ENCODE measurements around the gene PPARA. TPM values are rescaled to one million over a fixed set of nuclear protein-coding genes. Genes with fewer than 3 reads are reported as not detected.

The PPARA gene
- polyA plus RNA-seq, 1 of the 3 experiments (the other 2 are of a cell fraction): 4.5 TPM

DNA sequence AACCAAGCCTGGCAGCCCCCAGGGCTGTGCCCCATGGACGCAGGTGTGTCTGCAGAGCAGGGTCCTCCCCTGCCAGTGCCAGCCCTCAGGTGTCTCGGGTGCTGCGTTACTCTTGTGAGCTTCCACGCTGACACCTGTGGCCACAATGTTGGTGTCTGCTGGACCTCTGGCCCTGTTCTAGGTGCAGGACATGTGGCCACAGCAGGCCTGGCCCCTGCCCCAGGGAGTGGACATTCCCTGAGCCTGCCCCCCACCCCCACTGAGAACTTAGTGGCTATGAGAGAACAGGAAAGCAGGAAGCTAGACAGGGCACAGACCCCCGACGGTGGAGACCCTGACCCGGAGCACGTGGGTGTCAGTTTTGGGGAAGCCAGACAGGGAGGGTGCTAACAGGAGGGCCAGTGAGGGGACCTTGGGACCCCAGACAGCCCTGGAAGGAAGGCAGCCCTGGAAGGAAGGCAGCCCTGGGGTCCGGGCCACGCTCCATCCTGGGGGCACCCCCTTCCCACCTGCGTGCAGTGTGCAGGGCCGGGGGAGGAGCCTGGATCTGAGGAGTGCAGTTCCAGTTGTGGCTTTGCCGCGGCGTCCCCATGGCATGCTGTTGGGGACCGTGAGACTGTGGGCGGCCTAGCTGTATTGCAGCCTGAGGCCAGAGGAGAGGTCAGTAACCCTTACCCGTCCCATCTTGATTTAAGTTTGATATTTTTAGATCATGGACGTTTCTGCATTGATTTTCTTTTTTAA is 43.9 kb upstream of the PPARA start:
- Histone ChIP-seq H3K27me3 (ENCODE audit: insufficient read depth) (no peaks in the 10 kb centered on the region), H3K4me1 (ENCODE audit: control insufficient read depth in 1 of 2, insufficient read depth in 2 of 2, low read depth in 1 of 2, low read length in 1 of 2) (peaks cover 43 to 94% of the 10 kb centered on the region in 2 experiments), H3K36me3 (replicated peaks in 1 of 2; ENCODE audit: control insufficient read depth in 1 of 2, insufficient read depth in 2 of 2, low read length in 1 of 2) (peaks cover 85 to 93% of the 10 kb centered on the region in 2 experiments), H3F3A (replicated peaks; ENCODE audit: insufficient read depth) (peaks cover 93% of the 10 kb centered on the region), H3K27ac (ENCODE audit: low read depth in 2 of 2, low read length in 1 of 2) (peak overlapping the region; percentile 60 to 98), H2AFZ (ENCODE audit: low read depth) (no peak overlapping the region), H3K9me2 (no peaks in the 10 kb centered on the region), H3K4me3 (ENCODE audit: low read depth in 2 of 2, low read length in 1 of 2) (no peak overlapping the region), H3K9me3 (no peaks in the 10 kb centered on the region), H3K79me2 (ENCODE audit: insufficient read depth) (peaks cover 100% of the 10 kb centered on the region), H3K4me2 (peak overlapping the region; percentile 50; the same call in 1 of the 2 replicates), H3K9ac (peak overlapping the region; percentile 29; the same call in 1 of the 2 replicates), H4K20me1 (ENCODE audit: insufficient read depth) (peaks cover 100% of the 10 kb centered on the region)
- WGBS (ENCODE audit: low lambda C conversion rate): 71% methylated on average over 14 of the region's 19 CpGs
- TF ChIP-seq NRF1 (IDR thresholded peaks at IDR 0.05; ENCODE audit: low read depth, low read length) (no peak), POLR2AphosphoS5 (IDR thresholded peaks at IDR 0.05; ENCODE audit: low read depth, low read length) (peak; percentile 26), TCF12 (IDR thresholded peaks at IDR 0.05) (no peak), SIN3A (IDR thresholded peaks at IDR 0.05; ENCODE audit: borderline replicate concordance, low read depth, low read length) (0 out of 2 replicates have a peak, but pooled peaks have one; percentile 8), FOSL2 (IDR thresholded peaks at IDR 0.05; ENCODE audit: borderline replicate concordance, low read depth) (no peak), YY1 (IDR thresholded peaks at IDR 0.05; ENCODE audit: low read depth) (no peak), MXI1 (IDR thresholded peaks at IDR 0.05; ENCODE audit: low read depth, low read length) (0 out of 2 replicates have a peak, but pooled peaks have one; percentile 33), FOXM1 (IDR thresholded peaks at IDR 0.05; ENCODE audit: low read depth) (no peak), TAF1 (IDR thresholded peaks at IDR 0.05; ENCODE audit: borderline replicate concordance, low read depth, low read length) (no peak)
- TF ChIP-seq, protein P1, sequence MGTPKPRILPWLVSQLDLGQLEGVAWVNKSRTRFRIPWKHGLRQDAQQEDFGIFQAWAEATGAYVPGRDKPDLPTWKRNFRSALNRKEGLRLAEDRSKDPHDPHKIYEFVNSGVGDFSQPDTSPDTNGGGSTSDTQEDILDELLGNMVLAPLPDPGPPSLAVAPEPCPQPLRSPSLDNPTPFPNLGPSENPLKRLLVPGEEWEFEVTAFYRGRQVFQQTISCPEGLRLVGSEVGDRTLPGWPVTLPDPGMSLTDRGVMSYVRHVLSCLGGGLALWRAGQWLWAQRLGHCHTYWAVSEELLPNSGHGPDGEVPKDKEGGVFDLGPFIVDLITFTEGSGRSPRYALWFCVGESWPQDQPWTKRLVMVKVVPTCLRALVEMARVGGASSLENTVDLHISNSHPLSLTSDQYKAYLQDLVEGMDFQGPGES (IDR thresholded peaks at IDR 0.05; ENCODE audit: low read depth, low read length): no peak
- TF ChIP-seq, protein P2, sequence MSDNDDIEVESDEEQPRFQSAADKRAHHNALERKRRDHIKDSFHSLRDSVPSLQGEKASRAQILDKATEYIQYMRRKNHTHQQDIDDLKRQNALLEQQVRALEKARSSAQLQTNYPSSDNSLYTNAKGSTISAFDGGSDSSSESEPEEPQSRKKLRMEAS (IDR thresholded peaks at IDR 0.05; ENCODE audit: low read depth): no peak
- ChIA-PET CTCF (interaction anchor here (0.9 to 2.9 kb wide), 9 partner anchors 9 to 115 kb away, joined by 3 to 14 read pairs (median 5); no protein-coding TSS in a partner anchor), POLR2A (interaction anchor here (1.0 to 1.9 kb wide), 3 partner anchors 17 to 98 kb away, joined by 4 to 7 read pairs (median 6); no protein-coding TSS in a partner anchor)
- DNase-seq: no peak

DNA sequence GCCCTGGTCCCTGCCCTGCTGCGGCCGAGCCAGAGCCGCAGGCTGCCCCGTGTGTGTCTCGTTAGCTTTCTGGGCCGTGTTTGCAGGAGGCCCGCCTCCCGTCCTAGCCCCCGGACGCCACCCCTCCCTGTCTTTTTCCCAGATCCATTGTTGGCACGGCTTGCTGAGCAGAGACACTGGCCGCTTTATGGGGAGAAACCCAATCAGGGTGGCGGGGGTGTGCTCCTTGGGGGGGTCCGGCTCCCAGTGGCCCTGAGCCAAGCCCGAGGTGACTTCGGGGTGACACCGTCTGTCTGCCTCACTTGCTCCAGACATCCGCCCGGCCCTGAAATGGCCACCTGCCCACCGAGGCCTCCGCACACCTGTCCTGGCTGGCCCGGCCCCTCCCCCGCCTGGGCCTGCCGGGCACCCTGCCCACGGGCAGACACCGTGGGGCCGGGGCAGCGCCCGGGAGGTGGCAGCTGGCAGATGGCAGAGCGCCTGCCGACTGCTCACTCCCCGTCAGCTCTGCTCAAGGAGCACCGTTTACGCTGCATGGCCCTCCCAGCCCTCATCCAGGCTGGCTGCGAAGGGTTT is 43.1 kb upstream of the PPARA start:
- H3K27ac ChIP-seq (ENCODE audit: low read depth in 2 of 2, low read length in 1 of 2): peak overlapping the region; percentile 60 to 98
- peaks cover 100% of the 10 kb centered on the region for H4K20me1 ChIP-seq (ENCODE audit: insufficient read depth)
- DNase-seq: peak; percentile 79
- peaks cover 92% of the 10 kb centered on the region for H3K79me2 ChIP-seq (ENCODE audit: insufficient read depth)
- H3F3A ChIP-seq (replicated peaks; ENCODE audit: insufficient read depth): peaks cover 90% of the 10 kb centered on the region
- 50% methylated on average over 20 of the region's 35 CpGs for WGBS (ENCODE audit: low lambda C conversion rate)
- no peak overlapping the region for H2AFZ ChIP-seq (ENCODE audit: low read depth)
- TF ChIP-seq RAD21 (IDR thresholded peaks at IDR 0.05; ENCODE audit: low read length) (no peak), NFIC (IDR thresholded peaks at IDR 0.05; ENCODE audit: borderline replicate concordance) (no peak), POLR2AphosphoS5 (IDR thresholded peaks at IDR 0.05; ENCODE audit: low read depth, low read length) (no peak; the same call in none of the 2 replicates), MXI1 (IDR thresholded peaks at IDR 0.05; ENCODE audit: low read depth, low read length) (no peak), SMC3 (IDR thresholded peaks at IDR 0.05; ENCODE audit: low read depth, low read length) (no peak), TAF1 (IDR thresholded peaks at IDR 0.05; ENCODE audit: borderline replicate concordance, low read depth, low read length) (no peak), EP300 (IDR thresholded peaks at IDR 0.05; ENCODE audit: borderline replicate concordance in 1 of 2, low read depth in 1 of 2, low read length in 1 of 2) (no peak; a peak in 1 of 4 replicates), FOSL2 (IDR thresholded peaks at IDR 0.05; ENCODE audit: borderline replicate concordance, low read depth) (no peak), CHD2 (IDR thresholded peaks at IDR 0.05; ENCODE audit: low read length, partially characterized antibody) (no peak), RFX5 (IDR thresholded peaks at IDR 0.05; ENCODE audit: low read length) (no peak)
- ChIA-PET CTCF (interaction anchor here (0.6 to 2.9 kb wide), 11 partner anchors 10 to 116 kb away, joined by 3 to 14 read pairs (median 4); no protein-coding TSS in a partner anchor), POLR2A (interaction anchor here (0.7 to 1.9 kb wide), 7 partner anchors 10 to 99 kb away, joined by 3 to 7 read pairs (median 4); no protein-coding TSS in a partner anchor)
- H3K4me3 ChIP-seq (ENCODE audit: low read depth in 2 of 2, low read length in 1 of 2): no peak overlapping the region
- no peaks in the 10 kb centered on the region for H3K27me3 ChIP-seq (ENCODE audit: insufficient read depth)
- peaks cover 43 to 94% of the 10 kb centered on the region in 2 experiments for H3K4me1 ChIP-seq (ENCODE audit: control insufficient read depth in 1 of 2, insufficient read depth in 2 of 2, low read depth in 1 of 2, low read length in 1 of 2)
- H3K9ac ChIP-seq: no peak overlapping the region; the same call in 1 of the 2 replicates
- H3K9me3 ChIP-seq: no peaks in the 10 kb centered on the region
- H3K4me2 ChIP-seq: peak overlapping the region; percentile 22; the same call in 1 of the 2 replicates
- peaks cover 85 to 93% of the 10 kb centered on the region in 2 experiments for H3K36me3 ChIP-seq (replicated peaks in 1 of 2; ENCODE audit: control insufficient read depth in 1 of 2, insufficient read depth in 2 of 2, low read length in 1 of 2)
- no peaks in the 10 kb centered on the region for H3K9me2 ChIP-seq
